Tibial nerve (tissue), 4 donors: Measurements from ENCODE around the gene GLRA1. TPM values are rescaled to one million over a fixed set of nuclear protein-coding genes. Genes with fewer than 3 reads are reported as not detected.

Experiments used
- DNase-seq, 2 donors: peaks; one replicate each; pipeline ENCODE4 v3.0.0-alpha.2; 2019; ENCODE audit warnings: low spot score in 2 of 2
- H3K27ac ChIP-seq, 4 donors: fragments of 200-600 bp; sonication (generic) in 3 of 4; one replicate each; pipeline ENCODE4 v1.5.1; 2017 to 2019; ENCODE audit warnings: mild to moderate bottlenecking in 1 of 4
- H3K27me3 ChIP-seq, 2 donors: fragments of 200-600 bp; sonication (generic) in 1 of 2; one replicate each; pipeline versions ENCODE4 v1.5.1 to v1.6.0; 2017 to 2019
- H3K36me3 ChIP-seq, 3 donors: fragments of 200-600 bp; sonication (generic); one replicate each; pipeline ENCODE4 v1.5.1; 2018 to 2019
- H3K4me1 ChIP-seq, 4 donors: fragments of 200-600 bp; sonication (generic) in 3 of 4; one replicate each; pipeline ENCODE4 v1.5.1; 2017 to 2019
- H3K4me3 ChIP-seq, 4 donors: fragments of 200-600 bp; sonication (generic) in 3 of 4; one replicate each; pipeline ENCODE4 v1.5.1; 2017 to 2019; ENCODE audit warnings: mild to moderate bottlenecking in 1 of 4, moderate library complexity in 1 of 4
- H3K9me3 ChIP-seq, 4 donors: fragments of 200-600 bp; sonication (generic) in 3 of 4; one replicate each; pipeline ENCODE4 v1.5.1; 2017 to 2019
- CTCF ChIP-seq, 5 experiments: fragments of 200-600 bp in 3 of 5; fragments of 450-650 bp in 2 of 5; sonication (generic) in 3 of 5; IDR thresholded peaks; one replicate each; pipeline ENCODE4 v1.5.1; 2016 to 2019; ENCODE audit warnings: antibody characterized with exemption in 5 of 5, mild to moderate bottlenecking in 3 of 5, moderate library complexity in 2 of 5
- EP300 ChIP-seq, 2 donors: sonication (generic); formaldehyde crosslinking; IDR thresholded peaks; one replicate each; pipeline ENCODE4 v1.6.1; 2017; ENCODE audit warnings: antibody characterized with exemption in 2 of 2, mild to moderate bottlenecking in 1 of 2
- POLR2A ChIP-seq, 2 donors: fragments of 450-650 bp; IDR thresholded peaks; one replicate each; pipeline ENCODE4 v1.6.1; 2017; ENCODE audit warnings: antibody characterized with exemption in 2 of 2, mild to moderate bottlenecking in 2 of 2, moderate library complexity in 2 of 2
- WGBS, 2 donors: methylation state at CpG; one replicate each; pipeline ENCODE4 v1.1.5; 2018; 5-methylcytosine and 5-hydroxymethylcytosine counted together
- total RNA-seq, 4 donors: library from RNA; depleted of rRNA; stranded (reverse); fragments of >200 nt; gene quantifications; one replicate each; pipeline ENCODE4 v1.1.0, GENCODE V29; 2016

The GLRA1 gene
- total RNA-seq, 4 donors from 2014 or later: not detected

GRCh38 chr5:151815051-151815450 lies 109.6 kb downstream of the GLRA1 start:
- no peak overlapping the region for H3K4me3 ChIP-seq

GRCh38 chr5:151812757-151813309 lies 111.8 kb downstream of the GLRA1 start:
- Histone ChIP-seq H3K36me3 (peaks cover 0 to 50% (median 0%) of the 10 kb centered on the region in 3 donors), H3K27me3 (no peaks in the 10 kb centered on the region)
- 68 to 71% methylated on average over 2 of the region's 2 CpGs for WGBS, 2 donors

More at GRCh38 chr5:151815051-151815450, 109.6 kb downstream of the GLRA1 start:
- Histone ChIP-seq H3K27ac (no peak overlapping the region), H3K27me3 (no peaks in the 10 kb centered on the region), H3K4me1 (peaks cover 0 to 4% (median 0%) of the 10 kb centered on the region in 4 donors), H3K36me3 (peaks cover 0 to 43% (median 0%) of the 10 kb centered on the region in 3 donors), H3K9me3 (no peaks in the 10 kb centered on the region)
- TF ChIP-seq EP300 (IDR thresholded peaks at IDR 0.05) (no peak), POLR2A (IDR thresholded peaks at IDR 0.05) (no peak)
- 71 to 79% methylated on average over 1 of the region's 1 CpG for WGBS, 2 donors
- no peak for DNase-seq

GRCh38 chr5:151811593-151812321 lies 112.9 kb downstream of the GLRA1 start:
- no peak for DNase-seq
- Histone ChIP-seq H3K4me3 (no peak overlapping the region), H3K9me3 (no peaks in the 10 kb centered on the region), H3K27ac (no peak overlapping the region), H3K36me3 (peaks cover 0 to 54% (median 0%) of the 10 kb centered on the region in 3 donors), H3K27me3 (no peaks in the 10 kb centered on the region), H3K4me1 (peaks cover 0 to 15% (median 3%) of the 10 kb centered on the region in 4 donors)
- no peak for TF ChIP-seq POLR2A (IDR thresholded peaks at IDR 0.05)
- TF ChIP-seq CTCF (IDR thresholded peaks at IDR 0.05): no peak
- no peak for TF ChIP-seq EP300 (IDR thresholded peaks at IDR 0.05)
- whole genome bisulfite sequencing, 2 donors: 81 to 87% methylated on average over 5 of the region's 5 CpGs

More at GRCh38 chr5:151812757-151813309, 111.8 kb downstream of the GLRA1 start:
- no peak for DNase-seq
- Histone ChIP-seq H3K27ac (no peak overlapping the region), H3K4me1 (peaks cover 0 to 15% (median 2%) of the 10 kb centered on the region in 4 donors), H3K9me3 (no peaks in the 10 kb centered on the region), H3K4me3 (no peak overlapping the region)
- no peak for TF ChIP-seq CTCF (IDR thresholded peaks at IDR 0.05)
- TF ChIP-seq POLR2A (IDR thresholded peaks at IDR 0.05): no peak
- TF ChIP-seq EP300 (IDR thresholded peaks at IDR 0.05): no peak

GRCh38 chr5:151810897-151811296 lies 113.8 kb downstream of the GLRA1 start:
- WGBS, 2 donors: 95 to 100% methylated on average over 1 of the region's 1 CpG
- Histone ChIP-seq H3K4me1 (peaks cover 0 to 15% (median 3%) of the 10 kb centered on the region in 4 donors), H3K27ac (no peak overlapping the region)

GRCh38 chr5:151810449-151810848 lies 114.2 kb downstream of the GLRA1 start:
- no peaks in the 10 kb centered on the region for H3K27me3 ChIP-seq
- H3K9me3 ChIP-seq: no peaks in the 10 kb centered on the region
- no peak overlapping the region for H3K4me3 ChIP-seq
- no peak for DNase-seq
- 3 to 90% methylated on average over 1 of the region's 1 CpG for WGBS, 2 donors
- no peak overlapping the region for H3K27ac ChIP-seq
- peaks cover 0 to 20% (median 4%) of the 10 kb centered on the region in 4 donors for H3K4me1 ChIP-seq
- TF ChIP-seq EP300 (IDR thresholded peaks at IDR 0.05): no peak
- no peak for TF ChIP-seq POLR2A (IDR thresholded peaks at IDR 0.05)
- TF ChIP-seq CTCF (IDR thresholded peaks at IDR 0.05): no peak
- peaks cover 0 to 54% (median 0%) of the 10 kb centered on the region in 3 donors for H3K36me3 ChIP-seq

More at GRCh38 chr5:151810897-151811296, 113.8 kb downstream of the GLRA1 start:
- no peak for TF ChIP-seq EP300 (IDR thresholded peaks at IDR 0.05)
- DNase-seq: no peak
- H3K4me3 ChIP-seq: no peak overlapping the region
- peaks cover 0 to 54% (median 0%) of the 10 kb centered on the region in 3 donors for H3K36me3 ChIP-seq
- H3K27me3 ChIP-seq: no peaks in the 10 kb centered on the region
- no peaks in the 10 kb centered on the region for H3K9me3 ChIP-seq
